ACHN (cell line): ENCODE measurements around the gene EAF1.
"Not testable (repeated sequence)": the region's sequence is repeated elsewhere in the genome, so short reads cannot be mapped to it uniquely, and the experiment has no call there.

Experiments
- DNase-seq: peaks from one replicate; pipeline ENCODE4 v3.0.0-alpha.2; 2015
- in situ Hi-C: cut with HindIII; loops from 2 replicates; pipeline ENCODE4 v1.10.0; 2017; ENCODE audit warnings: low sequenced_read_pairs, low pct_ligation_motif_present, low pct_unique_long_range_greater_than_20kb

Gene EAF1

DNA sequence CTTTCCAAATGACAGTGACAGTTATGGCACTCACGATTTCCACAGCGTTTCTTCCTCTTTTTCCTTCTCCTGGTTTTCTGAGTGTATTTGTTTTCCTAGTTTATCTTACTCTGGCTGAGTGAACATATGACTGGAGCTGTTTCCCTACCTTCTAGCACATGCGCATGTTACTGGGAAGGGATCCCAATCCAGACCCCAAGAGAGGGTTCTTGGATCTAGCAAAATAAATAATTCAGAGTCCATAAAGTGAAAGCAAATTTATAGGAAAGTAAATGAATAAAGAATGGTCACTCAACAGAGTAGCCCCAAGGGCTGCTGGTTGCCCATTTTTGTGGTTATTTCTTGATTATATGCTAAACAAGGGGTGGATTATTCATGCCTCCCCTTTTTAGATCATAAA is 23.9 kb upstream of the EAF1 start:
- DNase-seq = no peak
- in situ Hi-C loops = no loop called here

- DNase-seq = no peak
- in situ Hi-C loops = no loop called here
These were observed 23.4 kb upstream of the EAF1 start for GRCh38 chr3:15403965-15404364.

GRCh38 chr3:15404767-15405166 is 22.6 kb upstream of the EAF1 start:
- DNase-seq = no peak
- in situ Hi-C loops = no loop called here

DNA sequence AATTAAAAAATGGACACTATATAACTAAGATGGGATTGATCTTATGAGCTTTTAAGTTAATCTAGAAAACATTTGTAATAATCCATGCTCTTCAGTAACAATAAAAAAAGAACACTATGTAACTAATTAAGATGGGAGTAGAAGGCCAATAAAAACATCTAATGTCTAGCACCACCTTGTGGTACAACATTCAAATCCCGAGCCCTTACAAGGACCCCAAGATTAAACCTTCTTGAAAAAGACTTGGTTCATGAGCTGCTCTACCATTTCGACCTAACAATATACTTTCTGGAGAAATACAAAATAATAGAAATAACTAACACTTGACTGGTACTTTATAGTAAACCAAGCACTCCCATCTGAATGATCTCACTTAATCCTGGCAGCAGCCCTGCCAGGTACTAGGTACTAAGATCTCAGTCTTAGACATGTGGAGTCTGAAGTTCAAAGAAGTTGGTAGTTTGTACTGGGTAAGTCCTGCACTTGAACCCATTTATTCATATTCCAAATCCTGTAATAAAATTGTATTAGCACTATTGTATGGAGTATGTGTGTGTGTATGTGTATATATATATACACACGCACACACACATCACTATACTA is 21.8 kb upstream of the EAF1 start:
- in situ Hi-C loops = no loop called here
- DNase-seq = peak; percentile 57

- in situ Hi-C loops = no loop called here
These were observed 18.2 kb upstream of the EAF1 start for GRCh38 chr3:15409239-15409638.

DNA sequence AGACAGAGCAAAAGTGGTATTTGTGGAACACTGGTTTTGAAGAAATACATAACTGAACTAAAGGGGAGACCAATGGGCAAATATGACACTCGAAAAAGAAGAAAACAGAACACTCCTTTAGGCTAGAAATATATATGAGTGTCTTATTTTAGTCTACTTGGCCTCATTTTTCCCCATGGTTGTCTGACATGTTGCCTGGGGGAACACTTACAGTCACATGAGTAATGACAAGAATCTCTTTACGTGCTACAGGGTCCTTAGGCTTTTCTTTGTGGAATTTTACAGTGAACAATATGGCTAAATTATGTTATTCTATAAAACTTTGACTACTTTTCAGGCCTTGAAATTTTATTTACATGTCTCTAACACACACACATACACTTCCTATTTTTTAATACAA is 17.6 kb upstream of the EAF1 start:
- DNase-seq = no peak
- in situ Hi-C loops = no loop called here

More at GRCh38 chr3:15409239-15409638, 18.2 kb upstream of the EAF1 start:
- DNase-seq = no peak

- in situ Hi-C loops = not testable (repeated sequence)
These were observed 16.4 kb upstream of the EAF1 start for GRCh38 chr3:15410966-15411365.

DNA sequence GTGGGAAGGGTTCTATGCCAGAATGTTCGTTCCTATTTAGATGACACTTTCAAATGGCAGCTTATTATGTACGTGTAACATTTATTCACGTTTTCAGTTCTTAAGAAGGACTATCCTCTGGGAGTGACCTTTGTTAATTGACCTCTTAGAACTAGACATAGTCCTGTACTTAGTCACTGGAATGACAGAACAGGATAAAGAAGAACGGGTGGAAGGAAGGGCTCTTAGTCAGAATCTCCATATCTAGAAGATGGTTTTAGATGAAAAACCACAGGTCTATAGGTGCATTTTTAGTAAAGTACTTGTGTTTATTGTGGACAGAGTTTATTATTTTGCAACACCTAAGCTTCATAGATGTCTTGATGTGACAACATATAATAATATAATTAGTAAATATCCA is 6.5 kb upstream of the EAF1 start:
- in situ Hi-C loops = no loop called here
- DNase-seq = no peak

More at GRCh38 chr3:15410966-15411365, 16.4 kb upstream of the EAF1 start:
- not testable (repeated sequence) for DNase-seq

DNA sequence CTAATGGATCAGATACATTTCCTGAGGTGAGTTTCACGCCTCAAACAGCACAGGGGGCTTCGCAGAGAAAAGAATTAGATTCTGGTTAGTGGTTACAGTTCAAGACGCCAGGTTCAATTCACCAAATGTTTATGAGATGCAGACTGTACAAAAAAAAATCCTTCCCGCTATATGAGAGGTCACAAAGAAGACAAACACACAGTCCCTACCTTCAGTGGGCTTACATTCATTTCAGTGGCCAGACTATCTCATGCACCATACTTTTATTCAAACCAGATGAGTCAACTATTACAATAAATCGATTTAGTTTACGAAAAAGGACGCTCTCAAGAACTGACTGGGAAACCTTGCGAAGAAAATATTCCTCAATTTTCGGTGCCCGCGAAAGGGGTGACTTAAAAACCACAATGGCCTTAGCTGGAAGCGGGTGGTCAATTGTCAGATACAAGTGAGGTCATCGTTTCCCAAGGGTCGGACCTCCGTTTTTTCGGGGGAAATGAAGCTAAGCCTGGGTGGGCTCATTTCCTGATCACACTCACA is 749 bp upstream of the EAF1 start:
- no peak for DNase-seq
- in situ Hi-C loops = no loop called here

DNA sequence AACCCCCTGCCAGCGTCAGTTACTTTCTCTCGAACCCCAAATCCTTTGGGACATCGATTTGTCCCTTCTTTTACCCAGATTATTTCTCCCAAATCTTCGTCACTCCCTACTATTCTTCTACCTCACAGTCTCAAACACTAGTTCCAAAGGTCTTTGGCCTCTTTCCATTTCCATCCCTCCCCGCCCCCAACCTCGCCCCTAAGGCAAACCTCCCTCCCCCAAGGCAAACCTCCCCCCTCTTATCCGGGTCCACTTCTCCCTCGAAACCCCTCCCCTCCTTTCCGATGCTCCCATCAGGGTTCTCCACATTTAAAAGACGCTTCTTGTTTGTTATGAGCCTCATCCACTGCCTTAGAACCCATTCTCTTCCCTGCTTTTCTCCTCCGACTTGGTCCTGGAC is 583 bp downstream of the EAF1 start:
- in situ Hi-C loops = no loop called here
- no peak for DNase-seq

- in situ Hi-C loops = no loop called here
These were observed 1.1 kb downstream of the EAF1 start for GRCh38 chr3:15428539-15428938.

GRCh38 chr3:15429080-15429479 is 1.7 kb downstream of the EAF1 start:
- in situ Hi-C loops = no loop called here
- DNase-seq = no peak

More at GRCh38 chr3:15428539-15428938, 1.1 kb downstream of the EAF1 start:
- peak; percentile 36 for DNase-seq

- in situ Hi-C loops = no loop called here
- DNase-seq = no peak
These were observed 3.2 kb downstream of the EAF1 start for GRCh38 chr3:15430624-15431023.

- in situ Hi-C loops = no loop called here
- DNase-seq = no peak
These were observed 3.9 kb downstream of the EAF1 start for GRCh38 chr3:15431256-15431837.

DNA sequence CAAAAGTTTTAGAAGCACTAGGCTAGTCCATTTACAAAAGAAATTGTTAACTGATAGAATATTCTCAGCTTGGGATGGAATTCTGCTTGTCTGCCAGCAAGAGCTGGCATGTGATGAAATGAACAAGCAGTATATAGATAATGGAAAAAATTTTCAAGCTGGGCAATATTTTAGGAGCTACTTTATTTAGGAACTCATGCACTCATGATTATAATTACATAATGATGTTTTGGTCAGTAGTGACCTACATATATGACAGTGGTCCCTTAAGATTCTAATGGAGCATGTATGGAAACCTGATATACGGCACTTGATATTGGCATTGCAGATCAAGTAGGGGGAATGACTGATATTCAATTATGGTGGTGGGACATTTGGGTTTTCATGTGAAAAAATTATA is 6.1 kb downstream of the EAF1 start:
- DNase-seq = no peak
- in situ Hi-C loops = no loop called here

GRCh38 chr3:15434756-15435155 is 7.4 kb downstream of the EAF1 start:
- in situ Hi-C loops = no loop called here
- no peak for DNase-seq

GRCh38 chr3:15436246-15436645 is 8.8 kb downstream of the EAF1 start:
- DNase-seq = no peak
- in situ Hi-C loops = no loop called here

DNA sequence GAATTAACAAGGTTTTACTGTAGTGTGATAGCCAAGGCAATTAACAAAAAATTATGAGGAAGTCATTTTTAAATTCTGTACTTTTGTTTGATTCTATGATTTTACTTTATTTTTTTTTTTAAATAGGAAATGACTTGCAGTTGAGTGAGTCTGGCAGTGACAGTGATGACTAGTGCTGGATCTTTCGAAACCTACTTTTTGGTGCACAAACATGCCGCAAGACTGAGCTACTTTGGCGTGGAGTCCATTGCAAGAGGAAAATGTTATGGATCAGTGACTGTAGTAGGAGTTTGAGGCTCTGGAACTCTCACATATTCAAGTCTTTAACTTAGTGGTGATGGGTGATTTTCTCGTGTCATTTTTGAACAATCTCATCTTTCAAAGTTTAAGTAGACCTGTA is 11.6 kb downstream of the EAF1 start:
- DNase-seq = no peak
- in situ Hi-C loops = no loop called here

GRCh38 chr3:15439476-15439875 is 12.1 kb downstream of the EAF1 start:
- no peak for DNase-seq
- in situ Hi-C loops = no loop called here

DNA sequence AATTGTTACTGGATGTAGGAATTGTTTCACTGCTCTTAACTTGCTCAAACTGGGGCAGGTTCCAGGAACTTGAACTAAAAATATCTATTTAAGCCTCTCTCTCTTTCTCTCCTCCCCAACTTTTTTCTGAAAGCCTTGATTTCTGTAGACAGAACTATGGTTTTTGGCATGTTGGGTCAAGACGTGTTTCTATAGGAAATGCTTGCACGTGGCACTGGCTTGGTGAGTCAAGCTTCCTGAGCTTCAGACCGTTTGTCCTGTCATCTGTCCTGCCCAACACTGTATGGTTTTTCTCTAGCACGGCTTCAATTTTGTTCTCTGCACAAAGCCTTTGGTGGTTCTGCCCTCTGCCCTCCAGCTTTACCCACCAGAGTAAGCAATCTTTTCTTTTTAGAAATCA is 13.5 kb downstream of the EAF1 start:
- DNase-seq = no peak
- in situ Hi-C loops = no loop called here
